WTC11 (cell line): ENCODE data around the gene RTL5. TPM values are rescaled to one million over a fixed set of nuclear protein-coding genes. Genes with fewer than 3 reads are reported as not detected.

ENCODE experiments used
- ATAC-seq: fragments of 200-7000 bp; cut with Tn5 transposase; 2 replicates; pipeline ENCODE4 v1.10.0; 2021; ENCODE audit warnings: mild to moderate bottlenecking, moderate library complexity
- CTCF ChIA-PET: fragments of 300-600 bp; sonication (Branson Sonifier 250); formaldehyde crosslinking; loops from one replicate; lab custom pipeline; 2021; ENCODE audit warnings: antibody characterized with exemption; lab: Charles Lee
- POLR2A ChIA-PET: fragments of 350-600 bp; sonication (Branson Sonifier 250); formaldehyde crosslinking; loops from one replicate; lab custom pipeline; 2021; ENCODE audit warnings: antibody characterized with exemption; lab: Charles Lee
- DNase-seq: peaks from one replicate; pipeline ENCODE4 v3.0.0; 2021; ENCODE audit warnings: low spot score
- H3K27ac Mint-ChIP-seq: 2 replicates; pipeline ENCODE4 v1.8.0; 2021; ENCODE audit warnings: mixed read lengths
- H3K27me3 Mint-ChIP-seq: 2 replicates; pipeline ENCODE4 v1.8.0; 2021; ENCODE audit warnings: low read depth, mild to moderate bottlenecking, moderate library complexity, mixed read lengths
- H3K36me3 Mint-ChIP-seq: 2 replicates; pipeline ENCODE4 v1.8.0; 2021; ENCODE audit warnings: mixed read lengths
- H3K4me1 Mint-ChIP-seq: 2 replicates; pipeline ENCODE4 v1.8.0; 2022; ENCODE audit warnings: mixed read lengths
- H3K4me3 Mint-ChIP-seq: 2 replicates; pipeline ENCODE4 v1.8.0; 2021; ENCODE audit warnings: mild to moderate bottlenecking, moderate library complexity, mixed read lengths
- H3K9me3 Mint-ChIP-seq: 2 replicates; pipeline ENCODE4 v1.8.0; 2021; ENCODE audit warnings: mixed read lengths
- E2F4 ChIP-seq: sonication (generic); formaldehyde crosslinking; IDR thresholded peaks from 2 replicates; pipeline ENCODE4 v1.8.1; 2022; ENCODE audit warnings: low read depth, mild to moderate bottlenecking, moderate library complexity, missing genetic modification reagents, borderline replicate concordance
- ELF4 ChIP-seq: sonication (generic); formaldehyde crosslinking; IDR thresholded peaks from 2 replicates; pipeline ENCODE4 v1.8.1; 2022; ENCODE audit warnings: low read depth, mild to moderate bottlenecking, moderate library complexity, missing genetic modification reagents
- FOXK1 ChIP-seq: sonication (generic); formaldehyde crosslinking; IDR thresholded peaks from 2 replicates; pipeline ENCODE4 v1.8.0; 2022; ENCODE audit warnings: mild to moderate bottlenecking, moderate library complexity, missing genetic modification reagents
- GRHL2 ChIP-seq: fragments of 250-450 bp; sonication (Bioruptor Pico); IDR thresholded peaks from 2 replicates; pipeline ENCODE4 v1.8.0; 2022; ENCODE audit warnings: mild to moderate bottlenecking, moderate library complexity; ENCODE audit not compliant: insufficient replicate concordance, severe bottlenecking
- GTF2I ChIP-seq: fragments of 250-450 bp; sonication (Bioruptor Pico); conservative IDR thresholded peaks from 2 replicates; pipeline ENCODE4 v1.4.0; 2021; ENCODE audit warnings: mild to moderate bottlenecking
- HMGXB4 ChIP-seq: sonication (generic); formaldehyde crosslinking; IDR thresholded peaks from 2 replicates; pipeline ENCODE4 v1.8.1; 2023; ENCODE audit warnings: mild to moderate bottlenecking, moderate library complexity, missing genetic modification reagents
- IRF1 ChIP-seq: sonication (generic); formaldehyde crosslinking; IDR thresholded peaks from 2 replicates; pipeline ENCODE4 v1.8.0; 2023; ENCODE audit warnings: missing genetic modification reagents
- JAZF1 ChIP-seq: fragments of 250-450 bp; sonication (Bioruptor Pico); IDR thresholded peaks from 2 replicates; pipeline ENCODE4 v1.9.0; 2021; ENCODE audit warnings: moderate library complexity, mild to moderate bottlenecking, inconsistent platforms
- JUN ChIP-seq: sonication (generic); formaldehyde crosslinking; IDR thresholded peaks from 2 replicates; pipeline ENCODE4 v1.8.0; 2023; ENCODE audit warnings: mild to moderate bottlenecking, missing genetic modification reagents
- KAT7 ChIP-seq: sonication (generic); formaldehyde crosslinking; IDR thresholded peaks from 2 replicates; pipeline ENCODE4 v1.8.1; 2023; ENCODE audit warnings: missing genetic modification reagents, mild to moderate bottlenecking, borderline replicate concordance
- NR2C2 ChIP-seq: sonication (generic); formaldehyde crosslinking; IDR thresholded peaks from 2 replicates; pipeline ENCODE4 v1.8.0; 2022; ENCODE audit warnings: mild to moderate bottlenecking, missing genetic modification reagents
- NR3C1 ChIP-seq: sonication (generic); formaldehyde crosslinking; conservative IDR thresholded peaks from 2 replicates; pipeline ENCODE4 v1.8.1; 2023; ENCODE audit warnings: low read depth, mild to moderate bottlenecking, missing genetic modification reagents
- PRRX2 ChIP-seq: fragments of 250-450 bp; sonication (Bioruptor Pico); IDR thresholded peaks from 2 replicates; pipeline ENCODE4 v1.8.0; 2021; ENCODE audit warnings: mild to moderate bottlenecking
- RELA ChIP-seq: sonication (generic); formaldehyde crosslinking; IDR thresholded peaks from 2 replicates; pipeline ENCODE4 v1.8.1; 2022; ENCODE audit warnings: missing genetic modification reagents, mild to moderate bottlenecking, borderline replicate concordance
- SMAD3 ChIP-seq: sonication (generic); formaldehyde crosslinking; IDR thresholded peaks from 2 replicates; pipeline ENCODE4 v1.8.0; 2022; ENCODE audit warnings: missing genetic modification reagents, mild to moderate bottlenecking, borderline replicate concordance
- TEAD4 ChIP-seq: sonication (generic); formaldehyde crosslinking; IDR thresholded peaks from 2 replicates; pipeline ENCODE4 v1.8.0; 2022; ENCODE audit warnings: mild to moderate bottlenecking, missing genetic modification reagents
- TP53 ChIP-seq: sonication (generic); formaldehyde crosslinking; IDR thresholded peaks from 2 replicates; pipeline ENCODE4 v1.8.1; 2023; ENCODE audit warnings: mild to moderate bottlenecking, missing genetic modification reagents
- ZNF423 ChIP-seq: fragments of 250-450 bp; sonication (Bioruptor Pico); IDR thresholded peaks from 2 replicates; pipeline ENCODE4 v2.1.2; 2022; ENCODE audit warnings: mild to moderate bottlenecking, moderate library complexity
- total RNA-seq: library from RNA; stranded (reverse); gene quantifications from 3 replicates; pipeline ENCODE4 v1.2.3, GENCODE V29; 2021
- TF ChIP-seq, protein P1 (sequence below): sonication (generic); formaldehyde crosslinking; IDR thresholded peaks from 2 replicates; pipeline ENCODE4 v1.8.1; 2022; ENCODE audit warnings: missing genetic modification reagents, borderline replicate concordance
- TF ChIP-seq, protein P2 (sequence below): fragments of 250-450 bp; sonication (Bioruptor Pico); conservative IDR thresholded peaks from 2 replicates; pipeline ENCODE4 v1.9.0; 2021; ENCODE audit warnings: mild to moderate bottlenecking
- TF ChIP-seq, protein P3 (sequence below): fragments of 250-450 bp; sonication (Bioruptor Pico); IDR thresholded peaks from 2 replicates; pipeline ENCODE4 v1.8.0; 2021; ENCODE audit warnings: mild to moderate bottlenecking
- TF ChIP-seq, protein P4 (sequence below): sonication (generic); formaldehyde crosslinking; IDR thresholded peaks from 2 replicates; pipeline ENCODE4 v1.8.0; 2022; ENCODE audit warnings: mild to moderate bottlenecking, missing genetic modification reagents

RTL5 gene
- total RNA-seq, 1 experiment from 2014 or later = 1.3 TPM

DNA sequence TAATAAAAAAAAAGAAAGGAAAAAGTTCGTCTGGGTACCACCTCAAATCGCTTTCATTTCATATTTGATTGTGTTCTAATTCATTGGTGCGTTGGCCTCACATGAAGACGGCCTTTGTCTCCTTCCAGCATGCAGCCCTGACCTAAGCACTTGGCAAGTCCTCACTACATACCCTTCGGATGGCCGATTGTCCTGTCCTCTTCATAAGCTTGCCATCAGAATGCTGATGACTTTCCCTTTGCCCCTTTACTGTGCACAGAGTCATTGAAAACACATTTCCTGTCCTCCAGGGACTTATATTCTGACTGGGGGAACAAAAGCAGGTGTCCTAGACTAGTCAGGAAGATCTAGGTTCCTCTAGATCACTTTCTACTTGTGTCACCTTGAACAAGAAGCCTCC, 43.0 kb downstream of the RTL5 start:
- Mint-ChIP-seq H3K36me3 (no peaks in the 10 kb centered on the region; the same call in 1 of the 2 replicates), H3K4me1 (peaks cover 8% of the 10 kb centered on the region; the same call in 1 of the 2 replicates), H3K9me3 (no peaks in the 10 kb centered on the region), H3K27me3 (no peaks in the 10 kb centered on the region), H3K27ac (no peak overlapping the region), H3K4me3 (no peak overlapping the region)
- CTCF ChIA-PET = no interaction called here
- DNase-seq = no peak
- ATAC-seq = no peak
- POLR2A ChIA-PET = no interaction called here
- TF ChIP-seq NR2C2 (CRISPR knock-in tag) (no peak), JUN (CRISPR knock-in tag) (no peak), JAZF1 (no peak), ZNF423 (CRISPR knock-in tag) (no peak), FOXK1 (no peak), NR3C1 (CRISPR knock-in tag) (no peak), IRF1 (CRISPR knock-in tag) (no peak), ELF4 (CRISPR knock-in tag) (no peak), TEAD4 (CRISPR knock-in tag) (no peak), SMAD3 (CRISPR knock-in tag) (no peak), GTF2I (CRISPR knock-in tag) (no peak), RELA (CRISPR knock-in tag) (no peak), KAT7 (CRISPR knock-in tag) (no peak), TP53 (CRISPR knock-in tag) (no peak), GRHL2 (no peak), PRRX2 (CRISPR knock-in tag) (no peak)
- TF ChIP-seq, protein P1, sequence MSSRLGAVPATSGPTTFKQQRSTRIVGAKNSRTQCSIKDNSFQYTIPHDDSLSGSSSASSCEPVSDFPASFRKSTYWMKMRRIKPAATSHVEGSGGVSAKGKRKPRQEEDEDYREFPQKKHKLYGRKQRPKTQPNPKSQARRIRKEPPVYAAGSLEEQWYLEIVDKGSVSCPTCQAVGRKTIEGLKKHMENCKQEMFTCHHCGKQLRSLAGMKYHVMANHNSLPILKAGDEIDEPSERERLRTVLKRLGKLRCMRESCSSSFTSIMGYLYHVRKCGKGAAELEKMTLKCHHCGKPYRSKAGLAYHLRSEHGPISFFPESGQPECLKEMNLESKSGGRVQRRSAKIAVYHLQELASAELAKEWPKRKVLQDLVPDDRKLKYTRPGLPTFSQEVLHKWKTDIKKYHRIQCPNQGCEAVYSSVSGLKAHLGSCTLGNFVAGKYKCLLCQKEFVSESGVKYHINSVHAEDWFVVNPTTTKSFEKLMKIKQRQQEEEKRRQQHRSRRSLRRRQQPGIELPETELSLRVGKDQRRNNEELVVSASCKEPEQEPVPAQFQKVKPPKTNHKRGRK (CRISPR knock-in tag) = no peak
- TF ChIP-seq, protein P2, sequence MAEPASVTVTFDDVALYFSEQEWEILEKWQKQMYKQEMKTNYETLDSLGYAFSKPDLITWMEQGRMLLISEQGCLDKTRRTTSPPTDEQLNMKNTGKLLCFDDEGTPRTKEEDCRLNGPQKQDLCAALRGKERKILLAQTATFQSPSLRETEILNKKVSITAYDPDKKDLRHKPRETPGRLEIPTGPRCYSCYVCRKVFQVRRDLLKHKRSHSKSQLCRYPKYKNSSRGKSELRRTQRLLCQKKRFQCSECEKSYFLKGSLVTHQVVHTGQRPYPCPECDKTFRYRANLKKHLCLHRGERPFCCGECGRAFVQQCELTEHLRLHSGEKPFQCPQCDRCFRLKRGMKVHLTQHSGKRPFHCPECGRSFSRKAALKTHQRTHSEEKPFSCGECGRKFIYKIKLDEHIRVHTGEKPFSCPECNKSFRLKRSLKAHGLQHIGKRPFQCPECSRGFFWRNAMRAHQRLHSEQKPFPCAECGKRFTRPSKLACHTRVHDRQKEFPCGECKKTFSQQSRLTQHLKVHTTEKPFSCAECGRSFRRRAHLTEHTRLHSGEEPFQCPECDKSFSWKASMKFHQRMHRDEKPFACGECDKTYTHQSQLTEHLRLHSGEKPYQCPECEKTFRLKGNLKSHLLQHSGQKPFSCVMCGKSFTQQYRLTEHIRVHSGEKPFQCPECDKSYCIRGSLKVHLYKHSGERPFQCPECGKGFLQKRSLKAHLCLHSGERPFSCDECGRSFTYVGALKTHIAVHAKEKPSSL = no peak
- TF ChIP-seq, protein P3, sequence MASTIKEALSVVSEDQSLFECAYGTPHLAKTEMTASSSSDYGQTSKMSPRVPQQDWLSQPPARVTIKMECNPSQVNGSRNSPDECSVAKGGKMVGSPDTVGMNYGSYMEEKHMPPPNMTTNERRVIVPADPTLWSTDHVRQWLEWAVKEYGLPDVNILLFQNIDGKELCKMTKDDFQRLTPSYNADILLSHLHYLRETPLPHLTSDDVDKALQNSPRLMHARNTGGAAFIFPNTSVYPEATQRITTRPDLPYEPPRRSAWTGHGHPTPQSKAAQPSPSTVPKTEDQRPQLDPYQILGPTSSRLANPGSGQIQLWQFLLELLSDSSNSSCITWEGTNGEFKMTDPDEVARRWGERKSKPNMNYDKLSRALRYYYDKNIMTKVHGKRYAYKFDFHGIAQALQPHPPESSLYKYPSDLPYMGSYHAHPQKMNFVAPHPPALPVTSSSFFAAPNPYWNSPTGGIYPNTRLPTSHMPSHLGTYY (CRISPR knock-in tag) = no peak

DNA sequence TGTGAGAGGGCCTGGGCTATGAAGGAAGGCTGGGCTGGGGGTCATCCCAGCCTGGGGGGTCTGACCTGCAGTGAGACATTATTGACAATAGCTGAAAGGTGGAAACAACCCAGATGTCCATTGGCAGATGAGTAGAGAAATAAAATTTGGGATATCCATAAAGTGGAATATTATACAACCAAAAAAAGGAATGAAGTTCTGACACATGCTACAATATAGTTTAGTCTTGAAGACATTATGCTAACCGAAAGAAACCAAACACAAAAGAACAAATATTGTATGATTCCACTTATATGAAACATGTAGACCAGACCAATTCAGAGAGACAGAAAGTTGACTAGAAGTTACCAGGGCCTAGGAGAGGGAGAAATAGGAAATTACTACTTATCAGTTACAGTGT, 44.7 kb downstream of the RTL5 start:
- H3K9me3 Mint-ChIP-seq = no peaks in the 10 kb centered on the region
- TF ChIP-seq, protein P4, sequence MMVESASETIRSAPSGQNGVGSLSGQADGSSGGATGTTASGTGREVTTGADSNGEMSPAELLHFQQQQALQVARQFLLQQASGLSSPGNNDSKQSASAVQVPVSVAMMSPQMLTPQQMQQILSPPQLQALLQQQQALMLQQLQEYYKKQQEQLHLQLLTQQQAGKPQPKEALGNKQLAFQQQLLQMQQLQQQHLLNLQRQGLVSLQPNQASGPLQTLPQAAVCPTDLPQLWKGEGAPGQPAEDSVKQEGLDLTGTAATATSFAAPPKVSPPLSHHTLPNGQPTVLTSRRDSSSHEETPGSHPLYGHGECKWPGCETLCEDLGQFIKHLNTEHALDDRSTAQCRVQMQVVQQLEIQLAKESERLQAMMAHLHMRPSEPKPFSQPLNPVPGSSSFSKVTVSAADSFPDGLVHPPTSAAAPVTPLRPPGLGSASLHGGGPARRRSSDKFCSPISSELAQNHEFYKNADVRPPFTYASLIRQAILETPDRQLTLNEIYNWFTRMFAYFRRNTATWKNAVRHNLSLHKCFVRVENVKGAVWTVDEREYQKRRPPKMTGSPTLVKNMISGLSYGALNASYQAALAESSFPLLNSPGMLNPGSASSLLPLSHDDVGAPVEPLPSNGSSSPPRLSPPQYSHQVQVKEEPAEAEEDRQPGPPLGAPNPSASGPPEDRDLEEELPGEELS (CRISPR knock-in tag) = no peak
- TF ChIP-seq E2F4 (CRISPR knock-in tag) = no peak
- no peak for TF ChIP-seq HMGXB4 (CRISPR knock-in tag)
- no peak for TF ChIP-seq RELA (CRISPR knock-in tag)

More for the DNA sequence above, 44.7 kb downstream of the RTL5 start:
- Mint-ChIP-seq H3K36me3 (no peaks in the 10 kb centered on the region; the same call in 1 of the 2 replicates), H3K4me3 (no peak overlapping the region), H3K27ac (no peak overlapping the region), H3K27me3 (no peaks in the 10 kb centered on the region), H3K4me1 (peaks cover 8% of the 10 kb centered on the region; the same call in 1 of the 2 replicates)
- ATAC-seq (no peak), DNase-seq (no peak)
- POLR2A ChIA-PET = no interaction called here
- CTCF ChIA-PET = interaction anchor here (0.7 to 2.5 kb wide), 3 partner anchors 14 to 65 kb away, joined by 4 to 8 read pairs (median 6); no protein-coding TSS in a partner anchor
